Astrocyte (in vitro differentiated cells and primary cell): Measurements from ENCODE around the gene TBX21.

Experiments
- EZH2 ChIP-seq: IDR thresholded peaks from 2 replicates; pipeline ENCODE4 v1.6.1; 2012; ENCODE audit warnings: mild to moderate bottlenecking, low read length, inconsistent platforms; ENCODE audit not compliant: insufficient read depth
- TF ChIP-seq, protein P1 (sequence below): IDR thresholded peaks from 2 replicates; pipeline ENCODE4 v1.5.1; 2011; ENCODE audit warnings: low read depth, mild to moderate bottlenecking, inconsistent platforms, low read length, moderate library complexity; ENCODE audit not compliant: insufficient read depth

DNA sequence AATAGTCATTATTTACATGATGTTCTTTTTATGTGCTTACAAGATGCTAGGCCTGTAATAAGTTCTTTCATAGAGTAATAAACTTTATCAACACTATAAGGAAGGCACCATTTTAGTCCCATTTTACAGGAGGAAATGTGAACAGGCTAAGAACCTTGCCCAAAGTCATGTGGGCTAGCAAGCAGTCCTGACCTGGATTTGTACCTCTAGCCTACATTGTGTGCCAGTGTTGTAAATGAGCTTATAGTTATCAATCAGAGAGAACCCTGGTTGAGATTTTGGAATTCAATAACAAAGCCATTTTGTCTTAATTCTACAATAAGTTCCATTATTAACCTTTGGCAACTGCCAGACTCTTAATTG is 45.7 kb upstream of the TBX21 start:
- TF ChIP-seq, protein P1, sequence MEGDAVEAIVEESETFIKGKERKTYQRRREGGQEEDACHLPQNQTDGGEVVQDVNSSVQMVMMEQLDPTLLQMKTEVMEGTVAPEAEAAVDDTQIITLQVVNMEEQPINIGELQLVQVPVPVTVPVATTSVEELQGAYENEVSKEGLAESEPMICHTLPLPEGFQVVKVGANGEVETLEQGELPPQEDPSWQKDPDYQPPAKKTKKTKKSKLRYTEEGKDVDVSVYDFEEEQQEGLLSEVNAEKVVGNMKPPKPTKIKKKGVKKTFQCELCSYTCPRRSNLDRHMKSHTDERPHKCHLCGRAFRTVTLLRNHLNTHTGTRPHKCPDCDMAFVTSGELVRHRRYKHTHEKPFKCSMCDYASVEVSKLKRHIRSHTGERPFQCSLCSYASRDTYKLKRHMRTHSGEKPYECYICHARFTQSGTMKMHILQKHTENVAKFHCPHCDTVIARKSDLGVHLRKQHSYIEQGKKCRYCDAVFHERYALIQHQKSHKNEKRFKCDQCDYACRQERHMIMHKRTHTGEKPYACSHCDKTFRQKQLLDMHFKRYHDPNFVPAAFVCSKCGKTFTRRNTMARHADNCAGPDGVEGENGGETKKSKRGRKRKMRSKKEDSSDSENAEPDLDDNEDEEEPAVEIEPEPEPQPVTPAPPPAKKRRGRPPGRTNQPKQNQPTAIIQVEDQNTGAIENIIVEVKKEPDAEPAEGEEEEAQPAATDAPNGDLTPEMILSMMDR: no peak
- no peak for TF ChIP-seq EZH2
